DOHH2 (cell line): ENCODE results near the gene PRSS3.
"Not testable (repeated sequence)": the region's sequence is repeated elsewhere in the genome, so short reads cannot be mapped to it uniquely, and the experiment has no call there.

Experiments
- CTCF ChIP-seq: fragments of 200-600 bp; sonication (generic); IDR thresholded peaks from one replicate; pipeline ENCODE4 v1.5.1; 2014; ENCODE audit warnings: antibody characterized with exemption, mild to moderate bottlenecking, low read depth, low read length; ENCODE audit not compliant: poor library complexity, severe bottlenecking
- EZH2phosphoT487 ChIP-seq: fragments of 200-600 bp; sonication (generic); IDR thresholded peaks from 2 replicates; pipeline ENCODE4 v1.6.1; 2017; ENCODE audit warnings: borderline replicate concordance, mild to moderate bottlenecking, antibody characterized with exemption, low read length, moderate library complexity, mixed read lengths

- TF ChIP-seq CTCF, EZH2phosphoT487: not testable (repeated sequence)
Measured at GRCh38 chr9:33836261-33836660, 40.9 kb downstream of the PRSS3 start.
